ENCODE measurements around the gene OR10Z1.

OR10Z1 gene

GRCh38 chr1:158604968-158605367, at the start of gene OR10Z1:
OR10Z1 (plus strand) TSS chr1:158605268; CDS start chr1:158606439, 1,171 bp downstream.
- no peak for DNase-seq (ENCODE audit: low spot score)

GRCh38 chr1:158559696-158560095, 45.4 kb upstream of the OR10Z1 start:
- no peak for DNase-seq (ENCODE audit: low spot score)

GRCh38 chr1:158563853-158564252, 41.2 kb upstream of the OR10Z1 start:
- DNase-seq (ENCODE audit: low spot score) = no peak

- DNase-seq (ENCODE audit: low spot score) = no peak
Observed at GRCh38 chr1:158564608-158565007, 40.5 kb upstream of the OR10Z1 start.

GRCh38 chr1:158570480-158570879, 34.6 kb upstream of the OR10Z1 start, which contains the start of gene OR6P1:
OR6P1 (minus strand) TSS chr1:158570580; CDS start chr1:158563604, 6,976 bp downstream.
- DNase-seq (ENCODE audit: low spot score) = no peak

GRCh38 chr1:158572226-158572625, 32.8 kb upstream of the OR10Z1 start:
- no peak for DNase-seq (ENCODE audit: low spot score)

GRCh38 chr1:158577561-158577960, 27.5 kb upstream of the OR10Z1 start:
- no peak for DNase-seq (ENCODE audit: low spot score)

- no peak for DNase-seq (ENCODE audit: low spot score)
Observed at GRCh38 chr1:158579733-158580132, 25.3 kb upstream of the OR10Z1 start, which contains the start of gene OR10X1. OR10X1 (minus strand) TSS chr1:158579899; CDS start chr1:158579899, 0 bp downstream.

- DNase-seq (ENCODE audit: low spot score) = no peak
Observed at GRCh38 chr1:158583962-158584361, 21.1 kb upstream of the OR10Z1 start.

GRCh38 chr1:158586942-158587341, 18.1 kb upstream of the OR10Z1 start:
- no peak for DNase-seq (ENCODE audit: low spot score)

- DNase-seq (ENCODE audit: low spot score) = no peak
Observed at GRCh38 chr1:158600735-158601134, 4.3 kb upstream of the OR10Z1 start.

- no peak for DNase-seq (ENCODE audit: low spot score)
Observed at GRCh38 chr1:158607296-158607695, 2.2 kb downstream of the OR10Z1 start.

- no peak for DNase-seq (ENCODE audit: low spot score)
Observed at GRCh38 chr1:158611916-158612315, 6.8 kb downstream of the OR10Z1 start.

GRCh38 chr1:158613764-158614163, 8.7 kb downstream of the OR10Z1 start:
- DNase-seq (ENCODE audit: low spot score) = no peak

GRCh38 chr1:158638146-158638545, 33.1 kb downstream of the OR10Z1 start:
- DNase-seq (ENCODE audit: low spot score) = no peak

- DNase-seq (ENCODE audit: low spot score) = no peak
Observed at GRCh38 chr1:158638904-158639303, 33.8 kb downstream of the OR10Z1 start.

- DNase-seq (ENCODE audit: low spot score) = no peak
Observed at GRCh38 chr1:158644449-158644848, 39.4 kb downstream of the OR10Z1 start.

- no peak for DNase-seq (ENCODE audit: low spot score)
Observed at GRCh38 chr1:158646465-158646864, 41.4 kb downstream of the OR10Z1 start.

- DNase-seq (ENCODE audit: low spot score) = no peak
Observed at GRCh38 chr1:158649052-158649451, 44.0 kb downstream of the OR10Z1 start.

GRCh38 chr1:158652721-158653334, 47.8 kb downstream of the OR10Z1 start:
- no peak for DNase-seq (ENCODE audit: low spot score)

- no peak for DNase-seq (ENCODE audit: low spot score)
Observed at GRCh38 chr1:158654086-158654485, 49.0 kb downstream of the OR10Z1 start.

GRCh38 chr1:158654571-158654970, 49.5 kb downstream of the OR10Z1 start:
- no peak for DNase-seq (ENCODE audit: low spot score)
